C4-2B (cell line): ENCODE results near the gene TRANK1.

ENCODE experiments used
- ZFX ChIP-seq: fragments of 450-650 bp; IDR thresholded peaks from 2 replicates; pipeline ENCODE4 v1.6.1; 2017
- TF ChIP-seq, protein P1 (sequence below): fragments of 450-650 bp; conservative IDR thresholded peaks from 2 replicates; pipeline ENCODE4 v1.5.1; 2017; ENCODE audit warnings: mild to moderate bottlenecking

GRCh38 chr3:36814776-36815175, 130.1 kb downstream of the TRANK1 start:
- TF ChIP-seq, protein P1, sequence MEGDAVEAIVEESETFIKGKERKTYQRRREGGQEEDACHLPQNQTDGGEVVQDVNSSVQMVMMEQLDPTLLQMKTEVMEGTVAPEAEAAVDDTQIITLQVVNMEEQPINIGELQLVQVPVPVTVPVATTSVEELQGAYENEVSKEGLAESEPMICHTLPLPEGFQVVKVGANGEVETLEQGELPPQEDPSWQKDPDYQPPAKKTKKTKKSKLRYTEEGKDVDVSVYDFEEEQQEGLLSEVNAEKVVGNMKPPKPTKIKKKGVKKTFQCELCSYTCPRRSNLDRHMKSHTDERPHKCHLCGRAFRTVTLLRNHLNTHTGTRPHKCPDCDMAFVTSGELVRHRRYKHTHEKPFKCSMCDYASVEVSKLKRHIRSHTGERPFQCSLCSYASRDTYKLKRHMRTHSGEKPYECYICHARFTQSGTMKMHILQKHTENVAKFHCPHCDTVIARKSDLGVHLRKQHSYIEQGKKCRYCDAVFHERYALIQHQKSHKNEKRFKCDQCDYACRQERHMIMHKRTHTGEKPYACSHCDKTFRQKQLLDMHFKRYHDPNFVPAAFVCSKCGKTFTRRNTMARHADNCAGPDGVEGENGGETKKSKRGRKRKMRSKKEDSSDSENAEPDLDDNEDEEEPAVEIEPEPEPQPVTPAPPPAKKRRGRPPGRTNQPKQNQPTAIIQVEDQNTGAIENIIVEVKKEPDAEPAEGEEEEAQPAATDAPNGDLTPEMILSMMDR, result no peak; the same call in 1 of the 2 replicates
- TF ChIP-seq ZFX, result no peak
